ENCODE results near the gene MLF2.
A peak's percentile ranks its signal among the peaks of the same experiment; 100 is the strongest.
"Not testable (repeated sequence)": the region's sequence is repeated elsewhere in the genome, so short reads cannot be mapped to it uniquely, and the experiment has no call there.

MLF2 gene

GRCh38 chr12:6729186-6729585, 23.8 kb downstream of the MLF2 start:
- no peak for DNase-seq

DNA sequence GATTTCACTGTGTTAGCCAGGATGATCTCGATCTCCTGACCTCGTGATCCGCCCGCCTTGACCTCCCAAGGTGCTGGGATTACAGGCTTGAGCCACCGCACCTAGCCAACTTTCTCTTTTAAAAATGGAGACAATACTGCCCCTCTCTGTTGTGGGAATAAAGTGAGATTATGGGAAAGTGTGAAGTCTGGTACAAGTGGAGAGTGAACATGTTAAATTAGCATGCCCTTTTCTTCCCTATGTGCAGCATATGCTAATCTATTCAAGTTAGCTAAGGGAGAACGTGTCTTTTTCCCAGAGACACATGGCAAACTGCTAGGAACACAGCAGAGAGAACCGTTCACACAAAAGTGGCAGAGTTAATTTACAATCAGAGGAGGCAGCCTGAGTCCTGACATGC, 27.6 kb downstream of the MLF2 start:
- no peak for DNase-seq

DNA sequence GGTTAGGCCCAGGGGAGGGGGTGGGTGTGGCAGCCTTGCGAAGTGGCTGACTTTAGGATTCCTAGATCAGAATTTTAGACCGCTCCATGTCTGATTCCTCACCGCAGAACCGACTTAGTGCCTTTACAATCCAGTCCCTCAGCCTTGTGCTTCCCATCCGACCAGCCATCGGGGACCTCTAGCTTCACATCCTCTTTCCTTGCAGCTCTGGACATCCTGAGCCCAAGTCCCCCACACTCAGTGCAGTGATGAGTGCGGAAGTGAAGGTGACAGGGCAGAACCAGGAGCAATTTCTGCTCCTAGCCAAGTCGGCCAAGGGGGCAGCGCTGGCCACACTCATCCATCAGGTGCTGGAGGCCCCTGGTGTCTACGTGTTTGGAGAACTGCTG, 28.5 kb downstream of the MLF2 start:
- DNase-seq: no peak

DNA sequence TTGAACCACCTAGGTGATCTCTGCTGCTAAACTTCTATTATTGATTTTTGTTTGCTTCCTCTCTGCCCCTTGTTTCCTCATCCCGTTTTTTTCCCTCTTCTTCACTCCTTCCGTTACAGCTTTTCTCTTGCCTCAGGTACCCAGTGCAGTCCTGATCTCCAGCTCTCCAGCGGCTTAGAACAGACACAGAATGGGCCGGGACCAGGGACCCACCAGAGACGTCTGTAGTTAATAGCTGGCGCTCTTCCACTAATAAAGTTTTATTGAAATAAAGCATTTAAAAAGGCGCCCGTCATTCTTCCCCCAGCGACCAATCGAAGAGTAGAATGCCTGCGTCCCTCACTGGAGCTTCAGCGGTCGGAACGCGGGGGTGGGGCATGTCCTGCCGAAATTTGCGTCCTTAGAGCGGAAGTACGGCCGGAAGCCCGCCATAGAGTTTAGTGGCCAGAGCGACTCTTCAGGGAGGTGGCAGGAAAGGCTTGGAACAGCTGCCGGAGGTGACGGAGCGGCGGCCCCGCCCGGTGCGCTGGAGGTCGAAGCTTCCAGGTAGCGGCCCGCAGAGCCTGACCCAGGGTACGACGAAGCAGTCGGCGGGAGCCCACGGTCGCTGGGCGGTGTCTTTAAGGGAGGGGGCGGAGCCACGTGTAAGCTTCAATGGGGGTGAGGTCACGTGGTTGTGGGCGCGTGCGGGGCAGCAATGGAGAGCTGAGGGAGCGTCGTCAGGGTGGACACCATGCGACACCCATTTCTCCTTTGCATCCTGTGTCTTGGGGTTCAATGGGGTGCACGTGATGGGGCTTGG, 29.1 kb downstream of the MLF2 start, which contains the start of gene COPS7A:
Gene COPS7A (plus strand): TSS at position 440 of the 802 bp plus-strand sequence. CDS start 611 bp downstream, outside the sequence.
- peak; percentile 97 for DNase-seq

DNA sequence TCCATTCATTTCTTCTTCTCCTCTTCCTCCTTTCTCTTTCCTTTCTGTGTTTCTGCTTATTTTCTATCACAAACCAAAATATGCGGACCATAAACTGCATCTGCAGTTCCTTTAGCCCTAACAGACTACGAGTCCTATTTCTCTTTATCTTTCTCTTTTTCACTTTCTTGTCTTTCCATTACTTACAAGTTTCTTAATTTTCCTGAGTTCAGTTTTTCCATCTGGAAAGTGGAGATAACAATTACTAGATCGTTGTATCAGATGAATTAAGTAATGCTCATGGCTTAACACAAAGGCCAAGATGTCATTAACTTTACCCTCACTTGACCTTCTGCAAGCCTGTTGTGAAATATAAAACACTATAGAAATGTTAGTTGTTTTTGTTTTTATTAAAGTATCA, 30.1 kb downstream of the MLF2 start:
- DNase-seq: no peak

DNA sequence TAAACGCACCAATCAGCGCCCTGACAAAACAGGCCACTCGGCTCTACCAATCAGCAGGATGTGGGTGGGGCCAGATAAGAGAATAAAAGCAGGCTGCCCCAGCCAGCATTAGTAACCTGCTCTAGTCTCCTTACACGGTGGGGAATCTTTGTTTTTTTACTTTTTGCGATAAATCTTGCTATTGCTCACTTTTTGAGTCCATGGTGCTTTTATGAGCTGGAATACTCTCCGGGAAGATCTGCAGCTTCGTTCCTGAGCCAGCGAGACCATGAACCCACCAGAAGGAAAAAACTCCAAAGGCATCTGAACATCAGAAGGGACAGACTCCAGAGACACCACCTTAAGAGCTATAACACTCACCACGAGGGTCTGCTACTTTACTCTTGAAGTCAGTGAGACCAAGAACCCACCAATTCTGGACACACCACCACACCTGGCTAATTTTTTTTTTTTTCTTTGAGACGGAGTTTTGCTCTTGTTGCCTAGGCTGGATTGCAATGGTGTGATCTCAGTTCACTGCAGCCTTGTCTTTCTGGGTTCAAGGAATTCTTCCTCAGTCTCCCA, 36.0 kb downstream of the MLF2 start:
- no peak for DNase-seq

DNA sequence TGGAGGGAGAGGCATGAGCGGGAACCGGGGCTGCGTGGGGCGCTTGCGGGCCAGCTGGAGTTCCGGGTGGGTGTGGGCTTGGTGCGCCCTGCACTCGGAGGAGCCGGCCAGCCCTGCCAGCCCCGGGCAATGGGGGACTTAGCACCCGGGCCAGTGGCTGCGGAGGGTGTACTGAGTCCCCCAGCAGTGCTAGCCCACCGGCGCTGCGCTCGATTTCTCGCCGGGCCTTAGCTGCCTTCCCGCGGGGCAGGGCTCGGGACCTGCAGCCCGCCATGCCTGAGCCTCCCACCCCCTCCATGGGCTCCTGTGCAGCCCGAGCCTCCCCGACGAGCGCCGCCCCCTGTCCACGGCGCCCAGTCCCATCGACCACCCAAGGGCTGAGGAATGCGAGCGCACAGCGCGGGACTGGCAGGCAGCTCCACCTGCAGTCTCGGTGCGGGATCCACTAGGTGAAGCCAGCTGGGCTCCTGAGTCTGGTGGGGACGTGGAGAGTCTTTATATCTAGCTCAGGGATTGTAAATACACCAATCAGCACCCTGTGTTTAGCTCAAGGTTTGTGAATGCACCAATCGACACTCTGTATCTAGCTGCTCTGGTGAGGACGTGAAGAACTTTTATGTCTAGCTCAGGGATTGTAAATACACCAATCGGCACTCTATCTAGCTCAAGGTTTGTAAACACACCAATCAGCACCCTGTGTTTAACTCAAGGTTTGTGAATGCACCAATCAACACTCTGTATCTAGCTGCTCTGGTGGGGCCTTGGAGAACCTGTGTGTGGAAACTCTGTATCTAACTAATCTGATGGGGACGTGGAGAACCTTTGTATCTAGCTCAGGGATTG, 36.7 kb downstream of the MLF2 start:
- not testable (repeated sequence) for DNase-seq

DNA sequence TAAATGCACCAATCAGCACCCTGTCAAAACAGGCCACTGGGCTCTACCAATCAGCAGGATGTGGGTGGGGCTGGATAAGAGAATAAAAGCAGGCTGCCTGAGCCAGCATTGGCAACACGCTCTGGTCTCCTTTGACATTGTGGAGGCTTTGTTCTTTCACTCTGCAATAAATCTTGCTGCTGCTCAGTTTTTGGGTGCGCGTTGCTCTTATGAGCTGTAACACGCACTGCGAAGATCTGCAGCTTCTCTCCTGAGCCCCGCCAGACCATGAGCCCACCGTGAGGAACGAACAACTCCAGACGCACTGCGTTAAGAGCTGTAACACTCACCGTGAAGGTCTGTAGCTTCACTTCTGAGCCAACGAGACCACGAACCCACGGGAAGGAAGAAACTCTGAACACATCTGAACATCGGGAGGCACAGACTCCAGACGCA, 44.0 kb downstream of the MLF2 start:
- DNase-seq: no peak

DNA sequence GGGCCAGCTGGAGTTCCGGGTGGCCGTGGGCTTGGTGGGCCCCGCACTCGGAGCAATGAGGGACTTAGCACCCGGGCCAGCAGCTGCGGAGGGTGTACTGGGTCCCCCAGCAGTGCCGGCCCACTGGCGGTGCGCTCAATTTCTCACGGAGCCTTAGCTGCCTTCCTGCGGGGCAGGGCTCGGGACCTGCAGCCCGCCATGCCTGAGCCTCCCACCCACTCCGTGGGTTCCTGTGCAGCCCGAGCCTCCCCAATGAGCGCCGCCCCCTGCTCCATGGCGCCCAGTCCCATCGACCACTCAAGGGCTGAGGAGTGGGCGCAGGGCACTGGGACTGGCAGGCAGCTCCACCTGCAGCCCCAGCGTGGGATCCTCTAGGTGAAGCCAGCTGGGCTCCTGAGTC, 44.6 kb downstream of the MLF2 start:
- DNase-seq: not testable (repeated sequence)

DNA sequence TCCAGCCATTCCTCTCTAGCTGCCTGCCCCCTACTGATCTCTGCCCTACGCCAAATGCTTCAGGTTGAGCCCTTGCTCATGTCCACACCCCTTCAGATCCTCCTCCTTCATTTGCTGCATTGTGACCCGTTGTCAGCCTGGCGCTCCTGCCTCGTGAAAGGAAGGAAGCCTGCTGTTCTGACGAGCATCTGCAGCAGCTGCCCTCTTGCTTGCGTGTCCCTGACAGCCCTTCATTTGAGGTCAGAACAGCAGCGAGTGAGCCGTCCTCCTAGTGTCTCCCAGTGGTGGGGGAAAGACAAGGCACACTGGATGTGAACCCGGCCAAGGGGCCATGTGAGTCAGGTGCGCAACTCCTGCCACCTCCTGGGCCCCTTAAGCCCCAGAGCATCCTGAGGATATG, 49.3 kb downstream of the MLF2 start:
- no peak for DNase-seq

- DNase-seq: no peak
These were observed 51.7 kb downstream of the MLF2 start for GRCh38 chr12:6701078-6701768.

DNA sequence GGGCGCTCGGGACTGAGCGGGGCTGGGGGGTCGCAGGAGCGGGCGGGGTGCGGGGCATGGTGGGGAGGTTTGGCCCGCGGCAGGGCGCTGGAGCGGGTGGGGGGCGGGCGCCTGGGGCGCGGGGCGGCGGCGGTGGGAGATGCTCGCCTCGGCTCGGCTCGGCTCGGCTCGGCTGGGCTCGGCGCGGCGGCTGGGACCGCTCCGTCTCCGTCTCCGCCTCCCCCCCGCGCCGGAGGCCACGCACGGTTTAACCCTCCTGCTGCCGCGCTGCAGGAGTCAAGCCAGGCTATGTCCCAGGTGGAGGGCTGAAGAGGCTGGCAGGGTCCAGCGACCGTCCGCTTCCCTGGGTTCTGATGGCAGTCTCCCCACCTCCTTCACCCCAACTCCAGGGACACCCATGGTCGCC, 52.3 kb downstream of the MLF2 start, which contains the start of gene PIANP:
Gene PIANP (minus strand): TSS at position 170 of the 406 bp plus-strand sequence. CDS start 2,754 bp downstream, outside the sequence.
- peak; percentile 41 for DNase-seq

DNA sequence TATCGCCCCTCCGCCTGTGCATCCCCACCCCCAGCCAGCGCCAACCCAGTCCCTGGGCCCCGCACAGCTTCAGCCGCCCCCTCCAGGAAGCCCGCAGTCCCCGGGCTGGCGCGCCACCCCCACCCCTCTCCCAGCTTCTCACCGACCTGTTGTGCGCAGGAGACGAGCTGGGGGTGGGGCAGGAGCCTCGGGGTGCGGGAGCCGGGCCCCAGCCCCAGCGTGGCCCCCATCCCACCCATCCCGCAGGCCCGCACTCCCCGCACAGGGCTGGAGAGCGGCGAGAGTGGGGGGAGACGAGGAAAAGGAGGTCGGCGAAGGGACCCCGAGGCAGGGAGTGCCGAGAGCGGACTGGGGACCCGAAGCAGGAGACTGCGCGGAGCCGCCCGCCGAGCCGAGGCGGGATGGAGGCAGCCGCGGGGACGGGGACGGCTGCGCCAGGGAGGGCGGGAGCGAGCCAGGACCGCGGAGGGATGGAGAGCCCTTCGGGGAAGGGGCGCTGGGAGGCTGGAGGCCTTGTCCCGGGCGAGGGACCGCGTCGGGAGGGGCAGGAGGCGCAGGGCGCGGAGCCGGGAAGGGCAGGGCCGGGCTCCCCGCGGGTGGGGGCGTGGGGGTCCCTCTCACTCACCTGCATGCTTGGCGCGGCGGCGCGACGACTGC, 52.8 kb downstream of the MLF2 start:
- DNase-seq: peak; percentile 10

DNA sequence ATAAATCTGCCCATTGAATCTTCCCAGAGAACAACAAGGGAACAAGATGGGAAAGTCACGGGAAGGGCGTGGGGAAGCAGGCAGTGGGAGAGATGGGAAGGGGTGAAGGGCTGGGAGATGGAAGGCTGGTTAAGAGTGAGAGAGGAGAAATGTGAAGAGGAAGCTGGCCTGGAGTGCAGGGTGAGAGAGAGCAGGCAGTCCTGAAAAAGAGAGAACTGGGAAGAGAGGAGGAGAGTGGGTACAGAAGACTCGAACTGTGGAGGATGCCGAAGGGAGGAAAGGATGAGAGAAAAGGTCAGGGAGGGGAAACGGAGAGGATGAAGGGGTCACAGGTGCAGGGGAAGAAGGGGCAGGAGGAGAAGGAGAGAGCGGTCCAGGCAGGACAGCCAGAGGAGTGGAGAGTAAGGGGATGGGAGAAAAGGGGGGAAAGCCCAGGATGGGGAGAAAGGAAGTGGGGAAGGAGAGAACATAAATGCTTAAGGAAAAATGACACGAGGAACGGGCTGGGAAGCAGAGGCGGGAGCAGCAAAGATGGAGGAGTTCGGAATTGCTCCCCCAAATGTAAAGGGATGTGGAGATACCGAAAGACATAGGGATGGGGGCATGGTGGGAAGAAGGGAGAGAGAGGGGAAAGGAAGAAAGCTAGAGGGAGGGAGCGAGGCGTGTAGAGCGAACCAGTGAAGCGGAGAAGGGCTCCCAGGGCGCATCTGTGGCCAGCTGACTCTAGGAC, 53.5 kb downstream of the MLF2 start:
- no peak for DNase-seq

GRCh38 chr12:6698352-6699046, 54.4 kb downstream of the MLF2 start:
- no peak for DNase-seq
